Activated naive CD4-positive, alpha-beta T cell treated with anti-CD3 and anti-CD28 coated beads, Interleukin-2, amount 50 U/mL, for 72 hours (primary cell): ENCODE data around the gene GALNT10. TPM values are rescaled to one million over a fixed set of nuclear protein-coding genes. Genes with fewer than 3 reads are reported as not detected.
"Not testable (repeated sequence)": the region's sequence is repeated elsewhere in the genome, so short reads cannot be mapped to it uniquely, and the experiment has no call there.

Experiments
- ATAC-seq, 2 donors: fragments of 150-1000 bp; cut with Tn5 transposase; 2 replicates each; pipeline ENCODE4 v1.10.0; 2021; ENCODE audit warnings: mild to moderate bottlenecking in 2 of 2, moderate library complexity in 2 of 2
- DNase-seq, 2 donors: peaks; one replicate each; pipeline ENCODE4 v3.0.0; 2021 to 2022; ENCODE audit warnings: low spot score in 2 of 2
- H3K27ac Mint-ChIP-seq, 2 donors: one replicate each; pipeline ENCODE4 v1.8.0; 2022; ENCODE audit warnings: mild to moderate bottlenecking in 2 of 2, mixed read lengths in 2 of 2
- H3K36me3 Mint-ChIP-seq, 2 donors: one replicate each; pipeline ENCODE4 v1.8.0; 2022; ENCODE audit warnings: mixed read lengths in 2 of 2
- H3K9me3 Mint-ChIP-seq, 2 donors: one replicate each; pipeline ENCODE4 v1.8.0; 2022; ENCODE audit warnings: mixed read lengths in 2 of 2
- total RNA-seq, 2 donors: library from RNA; stranded (reverse); gene quantifications; one replicate each; pipeline ENCODE4 v1.2.3, GENCODE V29; 2022

The GALNT10 gene, protein sequence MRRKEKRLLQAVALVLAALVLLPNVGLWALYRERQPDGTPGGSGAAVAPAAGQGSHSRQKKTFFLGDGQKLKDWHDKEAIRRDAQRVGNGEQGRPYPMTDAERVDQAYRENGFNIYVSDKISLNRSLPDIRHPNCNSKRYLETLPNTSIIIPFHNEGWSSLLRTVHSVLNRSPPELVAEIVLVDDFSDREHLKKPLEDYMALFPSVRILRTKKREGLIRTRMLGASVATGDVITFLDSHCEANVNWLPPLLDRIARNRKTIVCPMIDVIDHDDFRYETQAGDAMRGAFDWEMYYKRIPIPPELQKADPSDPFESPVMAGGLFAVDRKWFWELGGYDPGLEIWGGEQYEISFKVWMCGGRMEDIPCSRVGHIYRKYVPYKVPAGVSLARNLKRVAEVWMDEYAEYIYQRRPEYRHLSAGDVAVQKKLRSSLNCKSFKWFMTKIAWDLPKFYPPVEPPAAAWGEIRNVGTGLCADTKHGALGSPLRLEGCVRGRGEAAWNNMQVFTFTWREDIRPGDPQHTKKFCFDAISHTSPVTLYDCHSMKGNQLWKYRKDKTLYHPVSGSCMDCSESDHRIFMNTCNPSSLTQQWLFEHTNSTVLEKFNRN
- 10 to 100 TPM; 22.9 to 66.2 TPM for total RNA-seq

DNA sequence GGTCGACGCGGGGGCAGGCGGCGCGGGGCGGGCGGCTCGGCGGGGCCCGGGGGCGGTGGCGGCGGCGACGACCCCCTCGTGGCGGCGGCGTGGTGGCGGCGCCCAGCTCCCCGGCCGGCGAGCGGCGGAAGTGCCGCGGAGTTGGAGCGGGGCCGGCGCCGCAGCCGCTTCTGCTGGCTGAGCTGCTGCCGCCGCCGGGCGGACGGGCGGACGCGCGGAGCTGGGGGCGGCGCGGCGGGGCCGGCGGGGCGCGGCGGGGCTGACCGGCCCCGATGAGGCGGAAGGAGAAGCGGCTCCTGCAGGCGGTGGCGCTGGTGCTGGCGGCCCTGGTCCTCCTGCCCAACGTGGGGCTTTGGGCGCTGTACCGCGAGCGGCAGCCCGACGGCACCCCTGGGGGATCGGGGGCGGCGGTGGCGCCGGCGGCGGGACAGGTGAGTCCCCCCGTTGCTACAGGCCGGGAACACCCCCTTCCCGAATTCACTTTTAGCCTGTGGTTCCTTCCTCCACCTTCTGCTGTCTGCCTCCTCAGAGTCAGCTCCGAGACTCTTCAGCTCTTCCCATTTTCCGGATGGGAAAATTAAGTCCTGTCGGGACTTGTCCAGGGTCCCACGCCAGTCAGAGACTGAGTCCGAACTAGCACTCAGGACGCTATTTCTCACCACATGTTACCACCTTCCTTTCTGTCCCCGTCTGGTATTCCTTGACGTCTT is at the start of gene GALNT10:
TSS of gene GALNT10 (plus strand) at position 139 of the 710 bp plus-strand sequence. CDS start at position 273, 134 bp downstream.
- Mint-ChIP-seq H3K27ac (peak within 1 kb of the TSS; percentile 86 to 99), H3K9me3 (no peaks in the 10 kb centered on the region)

DNA sequence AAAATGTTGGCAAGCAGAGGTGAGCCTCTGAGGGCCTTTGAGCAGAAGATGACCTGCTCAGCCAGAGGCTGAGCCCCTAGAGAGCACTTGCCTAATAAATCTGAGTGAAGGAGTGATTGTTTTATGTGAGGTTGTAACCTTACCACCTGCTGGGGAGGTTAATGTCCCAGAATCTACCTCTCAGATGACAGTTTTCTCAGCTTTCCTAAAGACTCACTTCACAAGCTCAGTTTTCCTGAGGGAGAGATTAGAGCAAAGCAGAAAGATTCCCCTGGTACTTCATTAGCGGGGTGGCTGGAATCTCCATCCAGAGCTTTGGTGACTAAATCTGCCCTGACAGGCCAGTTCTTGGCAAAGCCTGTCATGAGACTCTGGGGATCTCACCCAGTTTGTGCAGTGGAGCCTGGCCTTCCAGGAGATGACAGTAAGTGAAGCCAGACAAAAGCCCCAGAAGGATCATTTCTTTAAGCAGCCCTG is 48.8 kb upstream of the GALNT10 start:
- no peaks in the 10 kb centered on the region for H3K9me3 Mint-ChIP-seq

More for the DNA sequence above, at the start of gene GALNT10:
- ATAC-seq (peak; percentile 74 to 79), DNase-seq (peak; percentile 73 to 81)
- H3K36me3 Mint-ChIP-seq, result peaks cover 0 to 36% of the 10 kb centered on the region in 2 donors

DNA sequence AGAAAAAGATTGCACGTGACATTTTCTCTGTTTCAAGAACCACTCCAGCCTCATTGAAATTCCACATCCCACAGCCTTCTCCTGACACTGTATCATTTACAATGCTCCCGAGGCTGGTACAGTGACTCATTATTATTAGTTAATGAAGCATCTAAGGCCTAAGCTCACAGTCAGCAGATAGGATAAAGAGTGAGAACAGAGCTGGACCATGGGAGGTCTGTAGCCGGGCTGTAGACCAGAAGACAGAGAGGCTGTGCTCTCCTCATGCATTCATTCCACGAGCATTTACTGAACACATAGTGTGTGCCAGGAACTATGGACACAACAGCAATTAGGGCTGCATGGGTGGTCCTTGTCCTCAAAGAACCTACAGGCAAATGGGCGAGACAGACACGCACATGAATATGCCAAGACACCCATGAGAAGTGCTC is 47.3 kb upstream of the GALNT10 start:
- Mint-ChIP-seq H3K9me3 (no peaks in the 10 kb centered on the region), H3K27ac (no peak overlapping the region), H3K36me3 (no peaks in the 10 kb centered on the region)
- ATAC-seq (no peak), DNase-seq (no peak)

More for the DNA sequence above, 48.8 kb upstream of the GALNT10 start:
- no peak for DNase-seq
- no peak for ATAC-seq
- no peak overlapping the region for H3K27ac Mint-ChIP-seq
- no peaks in the 10 kb centered on the region for H3K36me3 Mint-ChIP-seq

DNA sequence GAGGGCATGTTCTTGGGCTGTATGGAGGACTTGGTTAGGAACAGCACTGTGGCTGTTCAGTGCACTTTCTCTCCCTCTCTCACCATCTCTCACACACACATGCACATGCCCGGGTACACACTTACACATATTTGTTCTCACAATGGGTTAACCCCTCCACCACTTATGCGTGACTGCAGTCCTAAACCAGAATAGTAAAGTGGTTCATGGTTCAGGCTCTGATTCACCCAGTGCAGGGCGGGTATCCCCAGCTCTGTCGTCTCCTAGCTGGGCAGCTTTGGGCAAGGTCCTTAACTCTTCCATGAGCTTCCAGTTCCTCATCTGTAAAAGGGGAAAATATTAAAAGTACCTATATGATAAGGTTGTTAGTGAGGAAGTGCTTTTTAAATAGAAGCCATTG is 45.3 kb upstream of the GALNT10 start:
- Mint-ChIP-seq H3K27ac (peak overlapping the region in 1 of 2 donors; percentile 16), H3K9me3 (no peaks in the 10 kb centered on the region), H3K36me3 (no peaks in the 10 kb centered on the region)
- no peak for DNase-seq
- ATAC-seq, result no peak

DNA sequence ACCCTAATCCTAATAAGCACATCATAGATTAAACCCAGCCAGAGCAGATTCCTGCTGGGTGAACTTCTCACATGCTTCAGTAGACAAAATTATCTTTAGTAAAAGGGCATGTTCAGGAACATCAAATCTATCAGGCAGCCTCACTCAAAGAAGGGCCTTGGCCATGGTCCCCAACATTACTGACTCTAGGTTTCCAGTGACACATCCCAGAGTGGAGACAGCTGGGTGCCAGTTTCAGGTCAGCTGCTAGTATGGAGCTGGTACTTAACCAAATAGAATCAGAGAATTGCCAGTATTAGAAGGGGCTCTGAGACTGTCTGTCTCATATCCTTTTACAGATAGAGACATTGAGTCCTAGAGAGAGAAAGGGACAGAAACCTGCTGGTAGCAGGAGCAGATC is 44.1 kb upstream of the GALNT10 start:
- ATAC-seq (no peak), DNase-seq (no peak)
- Mint-ChIP-seq H3K27ac (no peak overlapping the region), H3K36me3 (no peaks in the 10 kb centered on the region), H3K9me3 (no peaks in the 10 kb centered on the region)

DNA sequence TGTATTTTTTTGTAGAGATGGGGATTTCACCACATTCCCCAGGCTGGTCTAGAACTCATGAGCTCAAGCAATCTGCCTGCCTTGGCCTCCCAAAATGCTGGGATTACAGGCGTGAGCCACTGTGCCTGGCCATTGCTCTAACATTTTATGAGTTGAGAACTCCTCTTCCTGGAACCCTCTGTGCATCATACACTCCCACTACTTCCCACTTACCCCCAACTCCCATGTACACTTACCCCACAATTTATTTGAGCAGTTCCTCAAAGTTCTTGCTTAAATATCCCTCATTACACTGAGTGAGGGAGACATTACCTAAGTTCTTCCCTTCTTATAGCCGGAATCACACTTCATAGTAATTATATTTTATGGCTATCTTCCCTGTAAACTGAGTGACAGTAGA is 42.9 kb upstream of the GALNT10 start:
- Mint-ChIP-seq H3K9me3 (no peaks in the 10 kb centered on the region), H3K27ac (no peak overlapping the region), H3K36me3 (no peaks in the 10 kb centered on the region)
- DNase-seq (no peak), ATAC-seq (no peak)

DNA sequence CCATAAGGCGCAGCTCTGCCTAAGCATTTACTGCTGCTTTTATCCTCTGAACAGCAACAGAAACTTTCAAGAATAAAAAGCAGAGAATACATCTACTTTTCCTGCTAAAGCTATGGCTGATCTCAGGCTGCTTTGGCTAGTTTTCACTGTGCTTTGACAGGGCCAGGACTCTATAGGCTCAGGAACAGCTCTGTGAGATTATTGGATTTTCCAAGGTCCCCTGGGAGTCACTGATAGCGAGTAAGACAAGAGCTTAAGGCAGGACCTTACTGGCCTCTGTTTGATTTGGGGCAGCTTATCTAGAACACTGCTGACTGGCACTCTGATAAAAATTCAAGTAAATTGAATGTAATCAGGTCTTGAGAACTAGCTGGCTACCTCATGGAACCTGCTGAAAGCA is 40.1 kb upstream of the GALNT10 start:
- ATAC-seq, H3K27ac Mint-ChIP-seq: not testable (repeated sequence)

DNA sequence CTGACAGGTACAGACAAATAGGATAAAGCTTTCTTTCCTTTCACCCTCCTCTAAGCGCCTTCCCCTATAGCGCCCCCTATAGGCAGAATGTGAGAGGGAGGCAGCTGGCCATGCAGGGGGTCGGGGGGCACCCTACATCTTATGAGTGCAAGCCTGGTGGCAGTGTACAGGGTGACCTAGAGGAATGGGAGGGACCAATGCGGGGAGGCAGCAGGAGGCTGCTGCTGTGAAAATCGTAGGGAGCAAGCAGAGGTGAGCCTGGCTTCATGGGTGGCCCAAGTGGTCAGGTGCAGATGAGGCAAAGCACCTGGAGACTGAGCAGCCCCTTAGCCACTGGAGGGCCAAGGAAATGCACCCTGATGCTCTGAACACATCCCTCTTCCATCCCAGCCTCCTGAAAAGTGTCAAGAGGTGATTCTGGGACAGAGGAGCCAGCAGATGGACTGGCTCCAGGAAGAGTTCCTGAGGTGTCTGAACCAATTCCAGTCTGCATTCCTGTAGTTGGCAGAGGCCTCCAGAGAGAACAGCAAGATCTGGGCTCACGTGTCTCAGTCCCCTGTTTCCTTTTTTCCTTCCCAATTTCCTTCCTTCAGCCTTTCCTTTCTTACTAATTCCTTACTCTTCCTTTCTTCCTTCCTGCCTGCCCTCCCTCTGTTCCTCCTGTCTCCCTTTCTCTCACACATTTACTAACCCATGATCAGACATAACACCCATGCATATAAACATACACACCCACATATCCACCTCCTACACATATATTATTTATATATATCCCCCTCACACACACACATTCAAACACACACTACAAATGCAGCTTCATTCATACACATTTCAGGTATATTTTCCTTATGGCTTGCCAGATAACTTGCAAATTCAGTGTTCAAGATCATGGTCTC is 32.8 kb upstream of the GALNT10 start:
- ATAC-seq (no peak), DNase-seq (peak in 1 of 2 donors; percentile 24)
- H3K36me3 Mint-ChIP-seq, result no peaks in the 10 kb centered on the region
- no peak overlapping the region for H3K27ac Mint-ChIP-seq
- H3K9me3 Mint-ChIP-seq, result no peaks in the 10 kb centered on the region

More for the DNA sequence above, 40.1 kb upstream of the GALNT10 start:
- not testable (repeated sequence) for H3K36me3 Mint-ChIP-seq, DNase-seq, H3K9me3 Mint-ChIP-seq

DNA sequence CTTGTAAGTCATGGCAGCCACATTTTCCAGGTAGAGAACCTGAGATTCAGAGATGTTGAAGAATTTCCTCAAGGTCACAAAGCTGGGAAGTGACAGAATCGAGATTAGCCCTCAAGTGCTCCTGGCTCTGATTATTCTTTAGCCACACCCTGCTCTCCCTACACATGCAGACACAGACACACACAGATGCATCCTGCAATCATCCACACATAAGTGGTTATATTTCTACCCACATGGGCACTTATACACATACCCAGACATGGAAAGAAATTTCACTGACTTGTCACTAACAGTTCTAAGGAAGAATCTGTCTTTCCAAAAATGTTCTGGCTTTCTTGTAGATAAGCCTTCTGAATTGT is 32.2 kb upstream of the GALNT10 start:
- no peaks in the 10 kb centered on the region for H3K9me3 Mint-ChIP-seq
- H3K36me3 Mint-ChIP-seq, result no peaks in the 10 kb centered on the region
- no peak for DNase-seq
- no peak overlapping the region for H3K27ac Mint-ChIP-seq
- no peak for ATAC-seq

DNA sequence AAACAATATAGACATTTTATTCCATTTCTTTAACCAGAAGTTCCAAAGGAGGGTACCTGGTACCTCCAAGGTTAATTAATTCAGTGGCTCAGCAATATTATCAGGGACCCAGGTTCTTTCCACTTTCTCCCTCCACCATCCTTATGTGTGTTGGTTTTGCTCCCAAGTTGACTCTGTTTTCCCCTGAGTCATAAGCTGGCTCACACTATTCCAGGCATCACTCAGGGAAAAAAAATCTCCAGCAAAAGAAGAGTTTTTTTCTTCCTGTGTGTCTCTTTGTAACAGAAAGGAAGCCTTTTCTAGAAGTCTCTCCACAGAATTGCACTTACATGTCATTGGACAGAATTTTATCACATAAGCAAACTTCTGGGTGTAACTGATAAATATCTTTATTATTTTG is 31.2 kb upstream of the GALNT10 start:
- DNase-seq (no peak), ATAC-seq (no peak)
- Mint-ChIP-seq H3K27ac (no peak overlapping the region), H3K36me3 (no peaks in the 10 kb centered on the region), H3K9me3 (no peaks in the 10 kb centered on the region)

DNA sequence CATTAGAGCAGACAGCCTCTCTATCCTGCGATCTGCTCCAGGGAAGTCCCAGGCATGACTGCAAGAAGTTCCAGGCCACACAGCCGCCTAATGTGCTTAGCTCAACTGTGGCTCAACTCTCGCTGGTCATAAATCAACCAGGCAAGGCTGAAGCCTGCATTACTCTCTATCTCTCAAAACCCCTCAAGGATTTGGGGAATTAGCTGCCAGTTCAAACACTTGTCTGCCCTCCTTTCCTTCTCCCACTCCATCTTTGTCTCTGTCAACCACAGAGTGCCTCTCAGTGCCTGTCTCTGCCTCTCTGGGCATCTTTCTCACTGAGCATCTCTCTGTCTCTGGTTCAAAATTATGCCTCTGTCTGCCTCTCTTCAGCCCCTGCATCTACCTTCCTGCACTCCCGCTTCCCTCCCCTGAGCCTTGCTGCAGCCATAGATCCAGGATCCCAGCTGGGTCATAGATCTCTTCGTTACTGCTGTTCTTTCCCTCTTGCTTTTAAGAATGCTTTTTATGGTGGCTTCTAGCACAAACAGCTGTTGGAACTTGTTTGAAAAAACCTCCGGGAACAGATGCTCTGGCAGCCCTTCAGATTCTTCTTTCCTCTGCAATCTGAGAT is 27.9 kb upstream of the GALNT10 start:
- H3K9me3 Mint-ChIP-seq, result no peaks in the 10 kb centered on the region
- no peaks in the 10 kb centered on the region for H3K36me3 Mint-ChIP-seq
- no peak for DNase-seq
- no peak overlapping the region for H3K27ac Mint-ChIP-seq
- ATAC-seq, result no peak

DNA sequence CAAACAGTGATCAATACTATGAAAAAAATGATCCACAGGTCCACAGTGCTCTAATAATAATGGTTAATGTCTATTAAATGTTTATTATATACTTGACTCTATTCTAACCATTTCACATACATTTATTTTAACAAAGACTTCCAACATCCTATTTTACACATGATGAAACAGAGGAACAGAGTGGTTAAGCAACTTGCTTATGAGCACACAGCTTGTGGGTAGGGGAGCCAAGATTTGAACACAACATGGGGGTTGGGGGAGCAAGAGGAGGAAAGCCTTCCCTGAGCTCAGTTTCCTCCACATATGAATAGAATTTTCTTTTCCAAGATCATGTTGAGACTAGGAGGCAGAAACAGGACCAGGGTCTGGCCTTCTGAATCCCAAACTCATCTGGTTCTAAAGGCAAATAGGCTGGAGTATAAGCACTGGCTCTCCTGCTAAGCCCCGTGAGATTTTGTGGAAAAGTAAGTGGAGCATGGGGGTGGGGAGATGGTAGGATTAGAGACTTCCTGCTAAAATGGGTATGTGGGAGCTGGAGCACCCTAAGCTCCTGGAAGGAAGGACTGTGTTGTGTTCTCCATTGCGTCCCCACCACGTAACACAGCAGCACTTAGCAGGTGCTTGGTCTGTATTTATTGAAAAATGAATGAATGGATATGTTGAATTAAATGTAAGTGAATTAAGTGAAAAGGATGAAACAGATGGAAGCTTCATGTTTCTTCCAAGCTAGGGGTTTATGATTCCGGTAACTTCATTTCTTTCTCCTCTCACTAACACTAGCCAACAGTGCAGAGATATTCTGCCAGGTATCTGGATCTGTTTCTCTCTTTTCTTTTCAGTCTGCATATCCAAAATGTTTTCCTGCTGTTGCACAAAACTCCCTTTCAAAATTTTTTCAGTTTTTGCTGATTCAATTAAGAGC is 26.9 kb upstream of the GALNT10 start:
- ATAC-seq (no peak), DNase-seq (no peak)
- H3K36me3 Mint-ChIP-seq, result no peaks in the 10 kb centered on the region
- H3K27ac Mint-ChIP-seq, result no peak overlapping the region
- H3K9me3 Mint-ChIP-seq, result no peaks in the 10 kb centered on the region

DNA sequence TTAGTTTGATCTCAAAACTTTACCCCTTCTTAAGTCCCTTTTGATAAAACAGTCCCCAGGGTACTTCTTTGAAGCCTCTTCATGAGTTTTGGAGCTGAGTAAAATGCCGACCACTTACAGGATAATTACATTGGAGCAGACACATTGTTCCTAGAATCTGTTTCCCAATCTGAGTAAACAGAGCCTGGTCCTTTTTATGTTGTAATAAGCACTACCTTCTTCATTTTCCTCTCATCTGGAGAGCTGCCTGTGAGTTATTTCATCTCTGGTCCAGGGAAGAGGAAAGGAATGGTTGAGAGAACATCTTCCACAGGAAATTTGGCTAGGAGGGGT is 26.3 kb upstream of the GALNT10 start:
- no peak overlapping the region for H3K27ac Mint-ChIP-seq
- DNase-seq (no peak), ATAC-seq (no peak)
- no peaks in the 10 kb centered on the region for H3K9me3 Mint-ChIP-seq
- H3K36me3 Mint-ChIP-seq, result no peaks in the 10 kb centered on the region

DNA sequence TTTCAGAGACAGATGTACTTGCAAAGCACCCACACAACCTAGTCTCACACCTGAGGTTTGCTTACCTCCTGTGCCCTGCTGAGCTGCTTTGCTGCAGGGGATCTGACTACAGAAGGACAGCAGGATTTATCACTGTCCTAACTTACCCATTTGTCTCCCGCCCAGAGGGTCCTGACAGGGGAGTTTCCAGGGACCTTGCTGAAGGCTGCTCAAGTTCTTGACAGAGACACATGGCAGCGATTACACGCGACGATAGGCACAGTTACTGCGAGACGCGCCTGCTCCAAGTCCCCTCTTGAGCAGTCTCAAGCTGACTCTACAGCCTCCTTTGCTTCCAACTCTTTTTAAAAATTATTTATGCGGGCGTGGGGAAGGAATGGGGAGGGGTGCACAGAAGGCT is 24.6 kb upstream of the GALNT10 start:
- no peaks in the 10 kb centered on the region for H3K36me3 Mint-ChIP-seq
- no peak overlapping the region for H3K27ac Mint-ChIP-seq
- no peaks in the 10 kb centered on the region for H3K9me3 Mint-ChIP-seq
- ATAC-seq (no peak), DNase-seq (no peak)
